ENCODE results near the gene GRAP. TPM values are rescaled to one million over a fixed set of nuclear protein-coding genes. Genes with fewer than 3 reads are reported as not detected.

GRAP gene
- total and polyA plus RNA-seq, 9 of the 15 experiments (the other 6 are each of a cell fraction or from before 2014, with no cell fraction given), result 0.07 to 0.41 (median 0.19) TPM; not detected in 5

GRCh38 chr17:19004421-19005136 lies 42.2 kb downstream of the GRAP start, which contains the start of gene FAM83G (continued):
- TF ChIP-seq CLOCK (CRISPR knock-in tag; IDR thresholded peaks at IDR 0.05; ENCODE audit: borderline replicate concordance), result no peak
- TF ChIP-seq DNMT1 (IDR thresholded peaks at IDR 0.05), result no peak
- TF ChIP-seq C11orf30 (IDR thresholded peaks at IDR 0.05; ENCODE audit: low read depth), result no peak
- TF ChIP-seq SIN3A (IDR thresholded peaks at IDR 0.05; ENCODE audit: borderline replicate concordance in 2 of 2, control insufficient read depth in 1 of 2, low read depth in 2 of 2, low read length in 2 of 2), result 0 out of 4 replicates have a peak, but pooled peaks of 1 of the 2 experiments have one; percentile 20
- no peak for TF ChIP-seq NBN (IDR thresholded peaks at IDR 0.05; ENCODE audit: low read depth)
- TF ChIP-seq USF2 (CRISPR knock-in tag; IDR thresholded peaks at IDR 0.05), result peak; percentile 91
- no peak for TF ChIP-seq JUNB (CRISPR knock-in tag; conservative IDR thresholded peaks at IDR 0.05)
- no peak for TF ChIP-seq PREB (CRISPR knock-in tag; IDR thresholded peaks at IDR 0.05)
- peak; percentile 74 for TF ChIP-seq ELF1 (tag; IDR thresholded peaks at IDR 0.05)
- no peak for TF ChIP-seq CBX5 (IDR thresholded peaks at IDR 0.05; ENCODE audit: borderline replicate concordance, low read depth)
- no peak for TF ChIP-seq E2F3 (CRISPR knock-in tag; IDR thresholded peaks at IDR 0.05)
- TF ChIP-seq BCOR (IDR thresholded peaks at IDR 0.05), result peak; percentile 50; the same call in 1 of the 2 replicates
- no peak for TF ChIP-seq ZNF766 (CRISPR knock-in tag; conservative IDR thresholded peaks at IDR 0.05)
- peak; percentile 42; the same call in 1 of the 2 replicates for TF ChIP-seq EP400 (IDR thresholded peaks at IDR 0.05)
- no peak for TF ChIP-seq ZNF551 (CRISPR knock-in tag; IDR thresholded peaks at IDR 0.05)
- no peak for TF ChIP-seq ZBTB2 (IDR thresholded peaks at IDR 0.05)
- no peak for TF ChIP-seq XRCC4 (IDR thresholded peaks at IDR 0.05; ENCODE audit: extremely low read depth, insufficient read depth, insufficient read length)
- peak; percentile 74 for TF ChIP-seq POLR2G (IDR thresholded peaks at IDR 0.05; ENCODE audit: low read depth, low read length)
- no peak for TF ChIP-seq ZHX1 (conservative IDR thresholded peaks at IDR 0.05; ENCODE audit: low read length)

Measured in K562 (cell line).